HG03565 (cell line): ENCODE data around the gene CPLX3.

Experiments
- ATAC-seq: cut with Tn5 transposase; IDR thresholded peaks from one replicate; pipeline ENCODE4 v1.9.1; 2021; ENCODE audit warnings: mild to moderate bottlenecking, moderate library complexity; ENCODE audit not compliant: unreplicated experiment

CPLX3 gene

DNA sequence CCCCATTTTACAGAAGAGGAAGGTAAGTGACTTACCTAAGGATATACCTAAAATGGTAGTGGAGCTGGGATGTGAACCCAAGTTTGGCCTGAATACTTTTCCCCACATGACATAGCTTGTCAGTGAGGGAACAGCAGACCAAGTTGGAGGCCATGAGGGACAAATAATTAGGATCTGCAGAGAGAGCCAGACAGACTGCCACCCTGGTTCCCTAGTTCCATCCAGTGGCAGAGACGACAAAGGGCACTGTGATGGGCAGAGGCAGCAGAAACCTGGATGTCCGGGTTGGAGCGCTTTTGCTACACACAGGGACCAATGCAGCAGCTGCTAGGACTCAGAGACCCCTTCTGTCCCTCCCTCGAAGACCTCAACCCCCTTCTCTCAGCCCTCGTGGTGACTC lies 1.2 kb downstream of the CPLX3 start:
- no peak for ATAC-seq

DNA sequence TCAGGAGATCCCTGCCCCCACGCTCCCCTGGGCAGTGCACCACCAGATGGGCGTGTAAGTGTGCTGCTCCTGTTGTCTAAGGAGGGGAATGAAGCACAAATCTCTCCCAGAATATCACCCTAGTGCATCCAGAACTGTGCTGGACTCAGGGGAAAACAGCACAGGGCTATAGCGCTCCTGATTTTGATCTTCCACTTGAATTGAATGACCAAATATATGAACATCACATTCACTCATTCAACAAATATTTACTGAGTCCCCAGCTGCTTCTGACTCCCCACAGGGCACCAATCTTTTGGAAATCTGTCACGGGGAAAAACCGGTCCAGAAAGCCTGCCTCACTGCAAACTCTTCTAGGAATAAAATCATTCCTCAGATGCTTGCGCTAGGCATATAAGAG lies 2.4 kb downstream of the CPLX3 start:
- ATAC-seq, result no peak

GRCh38 chr15:74829486-74829885 lies 3.1 kb downstream of the CPLX3 start:
- no peak for ATAC-seq

DNA sequence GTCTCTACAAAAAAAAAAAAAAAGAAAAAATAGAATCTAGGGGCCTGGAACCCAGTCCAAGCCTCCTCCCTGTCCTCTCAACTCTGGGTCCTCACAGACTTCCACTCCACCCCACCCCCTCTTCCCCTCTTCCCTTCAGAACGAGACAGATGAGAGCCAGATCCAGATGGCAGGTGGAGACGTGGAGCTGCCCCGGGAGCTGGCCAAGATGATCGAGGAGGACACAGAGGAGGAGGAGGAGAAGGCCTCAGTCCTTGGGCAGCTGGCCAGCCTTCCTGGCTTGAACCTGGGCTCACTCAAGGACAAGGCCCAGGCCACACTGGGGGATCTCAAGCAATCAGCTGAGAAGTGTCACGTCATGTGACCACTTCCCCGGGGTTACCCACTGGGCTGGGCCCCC lies 3.6 kb downstream of the CPLX3 start:
- no peak for ATAC-seq

DNA sequence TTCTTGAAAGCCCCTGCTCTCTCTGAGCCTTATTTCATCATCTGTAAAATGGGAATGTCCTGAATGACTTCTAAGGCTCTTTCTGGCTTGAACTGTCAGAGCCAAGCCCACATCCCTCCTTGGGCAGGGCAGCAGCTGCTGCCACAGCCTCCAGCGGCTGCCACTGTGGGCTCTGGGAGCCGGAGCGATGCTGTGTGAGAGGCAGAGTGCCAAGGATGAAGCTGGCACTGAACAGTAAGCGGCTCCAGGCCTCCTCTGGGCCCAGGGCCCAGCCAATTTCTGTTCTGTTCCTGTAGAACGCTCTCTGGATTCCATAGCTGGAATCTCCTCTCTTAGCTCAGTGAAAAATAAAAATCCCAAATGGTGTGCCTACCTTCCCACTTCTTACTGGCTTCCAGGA lies 4.4 kb downstream of the CPLX3 start:
- no peak for ATAC-seq

- no peak for ATAC-seq
Measured at GRCh38 chr15:74831813-74832495, 5.5 kb downstream of the CPLX3 start.

DNA sequence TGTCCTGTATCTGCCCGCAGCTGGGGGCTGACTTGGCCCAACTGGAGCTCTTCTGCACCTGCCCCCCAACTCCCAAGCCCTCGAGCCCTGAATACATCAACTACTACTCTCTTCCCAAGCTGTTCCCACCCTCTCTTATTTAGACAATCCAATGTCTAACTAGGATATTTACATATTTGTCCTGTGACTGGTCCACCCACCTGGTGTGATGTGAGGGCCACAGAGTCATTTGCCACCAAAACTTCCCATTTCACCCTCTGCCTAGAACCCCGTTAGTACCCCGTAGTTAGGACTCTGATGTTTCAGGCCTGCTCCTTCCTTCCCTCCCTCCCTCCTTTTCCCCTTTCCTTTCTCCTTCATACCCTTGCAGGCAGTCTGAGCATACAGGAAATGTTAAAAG lies 6.4 kb downstream of the CPLX3 start:
- ATAC-seq, result no peak

DNA sequence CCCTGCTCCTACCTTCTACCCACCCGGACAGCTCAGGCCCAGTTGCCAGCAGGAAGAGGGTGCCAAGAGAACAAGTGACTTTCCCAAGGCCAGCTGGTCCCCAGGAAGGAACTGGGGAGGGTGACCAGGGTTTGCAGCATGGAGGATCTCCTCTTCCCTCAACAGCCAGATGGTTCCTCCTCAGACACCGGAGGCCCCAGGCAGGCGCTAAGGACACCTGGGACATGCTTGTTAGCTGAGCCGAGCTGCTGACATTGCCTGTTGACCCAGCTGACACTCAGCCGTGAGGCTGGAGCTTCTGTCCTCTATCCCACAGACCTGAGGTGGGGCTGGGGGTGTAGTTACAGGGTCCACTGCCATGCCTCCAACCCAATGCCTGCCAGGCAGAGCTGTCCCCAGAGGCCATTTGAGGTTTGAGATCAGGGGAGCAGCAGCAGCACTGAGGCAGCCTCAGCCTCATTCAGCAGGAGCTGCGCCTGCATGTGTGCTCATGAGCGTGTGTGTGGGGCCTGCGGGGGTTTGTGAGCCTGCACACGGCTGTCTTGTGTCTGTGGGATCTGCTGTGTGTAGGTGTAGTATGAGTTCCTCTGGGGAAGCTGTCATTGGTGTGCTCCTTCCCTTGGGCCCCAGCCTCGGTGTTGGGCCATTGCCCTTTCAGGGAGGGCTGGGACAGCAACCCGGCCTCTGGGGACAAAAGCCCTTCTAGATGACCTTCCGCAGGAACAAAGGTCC lies 7.1 kb downstream of the CPLX3 start:
- ATAC-seq, result no peak

DNA sequence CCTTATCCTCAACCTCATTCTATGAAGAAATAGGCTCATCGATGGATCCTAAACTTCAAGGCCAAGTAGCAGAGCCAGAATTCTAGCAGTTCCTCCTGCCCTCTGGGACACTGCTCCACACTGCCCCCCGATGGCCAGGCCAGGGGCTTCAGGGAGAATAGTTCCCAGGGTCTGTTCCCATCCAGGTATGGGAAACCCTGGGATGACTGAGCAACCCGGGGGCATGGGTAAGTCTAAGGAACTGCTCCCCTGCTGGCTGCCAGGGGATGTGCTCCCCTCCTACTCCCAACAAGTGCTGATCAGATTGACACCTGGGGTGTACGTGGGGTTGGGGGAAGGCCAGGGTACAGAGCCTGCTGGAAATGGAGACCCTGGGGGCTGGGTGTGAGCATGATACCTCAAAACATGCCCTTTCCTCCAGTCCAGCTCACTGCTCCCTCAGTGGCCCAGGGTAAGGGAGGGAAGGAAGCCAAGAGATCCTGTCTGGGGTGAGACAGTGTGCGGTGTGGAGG lies 8.9 kb downstream of the CPLX3 start:
- no peak for ATAC-seq

DNA sequence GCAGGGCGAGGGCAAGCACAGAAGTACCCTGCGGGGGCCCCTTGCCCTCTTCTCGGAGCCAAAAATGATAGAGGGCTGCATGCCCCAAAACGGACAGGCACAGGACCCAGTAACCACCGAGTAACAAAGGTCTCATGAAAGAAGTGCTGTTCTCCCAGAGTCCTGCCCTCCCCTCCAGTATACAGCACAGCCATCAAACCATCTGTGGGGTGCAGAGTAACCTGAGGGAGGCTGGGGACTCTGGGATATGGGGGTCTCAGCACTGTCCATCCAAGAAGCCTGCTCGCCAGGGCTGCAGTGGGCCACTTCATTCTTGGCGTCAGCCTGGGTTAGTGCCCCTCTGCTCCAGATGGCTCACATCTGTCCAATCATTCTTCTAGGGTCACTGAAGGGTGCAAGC lies 10.4 kb downstream of the CPLX3 start:
- no peak for ATAC-seq

DNA sequence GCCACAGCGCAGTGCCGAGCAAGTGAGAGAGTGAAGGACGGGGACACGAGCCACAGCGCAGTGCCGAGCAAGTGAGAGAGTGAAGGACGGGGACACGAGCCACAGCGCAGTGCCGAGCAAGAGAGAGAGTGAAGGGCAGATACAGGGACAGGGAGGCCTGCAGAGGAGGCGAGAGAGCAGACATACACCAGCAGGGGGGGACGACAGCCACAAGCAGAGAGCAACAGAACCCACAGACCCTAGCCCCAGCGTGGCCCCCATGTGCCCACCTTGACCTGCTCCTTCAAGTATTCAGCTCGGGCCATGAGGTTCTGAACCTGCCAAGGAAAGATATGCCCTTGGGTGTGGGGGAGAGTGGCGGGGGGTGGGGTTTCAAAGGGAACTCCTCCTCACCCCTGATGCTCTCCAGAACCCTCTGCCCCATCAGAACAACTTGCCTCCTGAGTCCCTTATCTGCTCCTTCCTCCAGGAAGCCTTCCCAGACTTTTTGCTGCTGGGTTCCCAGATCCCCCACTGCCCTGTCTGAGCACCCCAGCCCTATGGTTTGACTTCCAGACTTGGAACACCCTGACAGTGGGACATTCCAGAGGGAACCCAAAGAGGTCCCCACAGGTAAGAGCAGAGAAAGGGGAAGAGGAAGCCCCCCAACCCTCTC lies 11.2 kb downstream of the CPLX3 start:
- no peak for ATAC-seq

DNA sequence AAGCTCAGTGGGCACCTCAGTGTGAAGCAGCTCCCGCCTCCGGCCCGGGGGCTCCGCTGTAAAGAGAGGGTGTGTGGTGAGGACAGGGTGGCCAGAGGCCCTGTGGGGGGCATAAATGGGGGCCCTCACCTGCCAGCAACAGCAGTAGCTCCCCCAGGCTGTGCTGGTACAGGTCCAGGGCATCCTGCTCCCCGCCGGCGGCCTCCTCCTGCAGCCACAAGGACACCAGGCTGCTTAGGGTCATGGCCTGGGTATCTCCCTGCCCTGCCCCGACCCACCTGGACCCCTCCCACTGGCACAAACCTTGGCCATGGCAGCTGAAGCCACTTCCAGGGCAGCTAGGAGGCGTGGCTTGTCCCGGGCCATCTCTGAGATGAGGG lies 11.7 kb downstream of the CPLX3 start:
- no peak for ATAC-seq

DNA sequence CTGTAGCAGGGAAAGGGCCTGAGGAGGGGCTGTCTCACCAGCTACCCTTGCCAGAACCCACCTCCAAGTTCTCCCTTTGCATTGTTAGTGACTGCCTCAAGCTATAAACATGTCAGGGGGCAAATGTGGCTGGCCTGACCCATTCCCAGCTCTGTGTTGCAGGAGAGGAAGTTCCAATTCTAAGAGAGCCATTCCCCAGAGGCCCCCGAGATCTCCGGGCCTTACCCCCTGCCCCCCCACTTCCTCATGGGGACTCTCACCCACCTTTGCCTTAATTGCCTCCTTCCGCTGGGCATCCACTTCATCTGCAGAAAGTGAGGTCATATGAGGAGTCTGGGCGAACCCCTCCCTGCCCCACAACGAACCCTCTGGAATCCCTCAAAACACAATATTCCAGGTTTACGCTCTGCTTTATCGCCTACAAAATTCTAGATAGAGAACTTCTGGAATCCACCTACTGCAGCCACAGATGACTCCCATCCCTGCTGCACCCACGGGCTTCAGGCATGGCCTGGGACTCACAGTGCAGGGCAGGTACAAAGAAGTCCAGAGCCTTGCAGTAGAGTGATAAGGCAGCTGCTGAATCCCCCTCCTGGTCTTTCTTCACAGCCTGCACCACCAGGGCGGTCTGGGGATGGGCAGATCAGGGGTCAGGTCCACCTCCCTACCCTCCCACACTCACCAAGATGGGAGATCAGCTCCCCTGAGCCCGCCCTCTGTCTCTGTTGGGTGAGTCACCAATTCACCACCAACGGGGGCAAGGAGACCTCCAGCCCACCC lies 12.5 kb downstream of the CPLX3 start:
- ATAC-seq, result no peak

DNA sequence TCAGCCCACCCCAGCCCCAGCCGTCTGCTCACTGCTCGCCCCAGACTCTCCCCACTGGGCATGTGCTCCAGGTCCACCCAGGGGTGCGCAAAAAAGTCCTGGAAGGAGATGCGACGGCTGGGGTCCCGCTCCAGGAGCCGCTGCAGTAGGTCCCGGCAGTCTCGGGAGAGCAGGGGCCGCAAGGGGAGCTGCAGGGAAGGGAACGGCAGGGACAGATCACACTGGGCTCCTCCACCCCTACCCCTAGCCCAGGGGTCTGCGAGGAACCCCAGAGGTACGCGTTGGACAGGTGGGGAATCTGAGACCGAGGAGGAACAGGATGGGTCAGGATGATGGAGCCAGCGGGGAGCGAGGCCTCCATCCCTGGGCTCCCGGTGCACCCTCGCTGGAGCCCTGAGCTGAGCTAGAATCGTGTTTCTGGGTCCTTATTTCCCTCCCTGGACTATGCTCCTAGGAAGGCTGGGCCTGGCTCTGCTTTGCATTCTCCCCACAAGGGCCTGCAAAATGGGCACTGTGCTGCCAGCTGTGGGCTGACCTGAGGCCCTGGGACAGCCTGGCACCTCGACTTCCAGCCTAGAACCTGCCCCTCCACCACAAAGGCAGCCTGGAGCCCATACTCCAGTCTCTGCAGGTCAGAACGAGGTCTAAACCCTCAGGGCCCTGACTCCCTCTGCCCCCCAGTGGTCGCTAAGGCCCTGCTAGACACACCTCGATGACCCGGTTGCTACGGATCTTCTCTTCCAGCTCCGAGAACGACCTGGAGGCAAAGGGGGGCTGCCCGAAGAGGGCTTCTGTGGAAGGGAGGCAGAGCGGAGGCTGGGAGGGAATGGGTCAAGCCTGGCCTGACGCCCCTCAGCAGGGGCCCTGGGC lies 13.3 kb downstream of the CPLX3 start:
- ATAC-seq, result no peak

- no peak for ATAC-seq
Measured at GRCh38 chr15:74840851-74841775, 14.7 kb downstream of the CPLX3 start.

- no peak for ATAC-seq
Measured at GRCh38 chr15:74841891-74842373, 15.5 kb downstream of the CPLX3 start.

DNA sequence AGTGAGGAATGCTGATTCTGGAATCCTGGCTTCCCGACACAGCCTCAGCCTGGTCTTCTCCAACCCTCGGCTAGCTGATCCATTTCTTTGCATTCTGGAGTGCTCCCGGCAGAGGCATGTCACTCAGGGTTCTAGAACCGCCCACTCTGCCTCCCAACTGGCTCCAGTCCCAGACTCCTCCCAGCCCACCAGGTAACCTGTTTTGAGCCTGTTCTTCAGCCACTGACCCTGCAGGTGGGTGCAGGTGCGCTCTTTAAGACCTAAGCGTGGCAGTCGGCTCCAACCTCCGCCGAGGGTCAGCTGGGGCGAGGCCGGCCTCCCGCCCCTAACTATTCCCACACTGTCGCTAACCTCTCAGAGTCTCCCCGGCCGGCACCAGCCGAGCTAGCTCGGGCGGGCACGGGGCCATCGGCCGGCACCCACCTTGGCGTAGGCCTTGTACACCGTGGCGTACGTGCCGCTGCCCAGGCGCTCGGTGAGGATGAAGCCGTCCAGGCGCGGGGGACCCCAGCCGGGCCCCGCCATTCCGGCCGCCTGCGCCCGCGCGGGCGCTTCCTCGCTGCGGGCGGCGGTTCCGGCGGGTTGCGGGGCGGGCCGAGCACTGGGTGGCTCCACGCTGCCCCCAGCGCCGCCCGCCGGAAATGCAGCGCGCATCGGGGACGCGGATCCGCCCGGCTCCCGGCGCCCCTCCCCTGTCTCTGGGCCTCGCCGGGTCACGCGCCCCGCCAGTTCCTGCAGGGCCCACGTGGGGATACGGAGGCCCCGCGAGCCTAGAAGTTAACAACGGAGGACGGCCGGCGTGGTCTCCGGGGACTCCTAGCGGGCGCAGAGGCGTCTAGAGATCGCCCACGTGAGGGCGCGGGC lies 16.4 kb downstream of the CPLX3 start, which contains the start of gene ULK3:
ULK3 (minus strand) TSS at position 576 of the 864 bp plus-strand sequence; CDS start at position 525, 51 bp downstream.
- peak; percentile 83 for ATAC-seq

GRCh38 chr15:74843445-74843828 lies 17.0 kb downstream of the CPLX3 start:
- no peak for ATAC-seq
